DMS114 treated with DMSO at 0.1 percent for 48 hours (cell line): ENCODE measurements around the gene ADAM30.

ENCODE experiments used
- DNase-seq: peaks from one replicate; lab custom pipeline; 2025; ENCODE audit not compliant: unreplicated experiment; lab: John Stamatoyannopoulos, UW

ADAM30 gene

GRCh38 chr1:119896303-119896702 lies at the start of gene ADAM30:
Gene ADAM30, minus strand, starts transcription at chr1:119896515. Its CDS starts 179 bp downstream, at chr1:119896336.
- DNase-seq = no peak

- no peak for DNase-seq
Measured at GRCh38 chr1:119943216-119943615, 46.9 kb upstream of the ADAM30 start.

GRCh38 chr1:119941392-119941791 lies 45.1 kb upstream of the ADAM30 start:
- DNase-seq = no peak

DNA sequence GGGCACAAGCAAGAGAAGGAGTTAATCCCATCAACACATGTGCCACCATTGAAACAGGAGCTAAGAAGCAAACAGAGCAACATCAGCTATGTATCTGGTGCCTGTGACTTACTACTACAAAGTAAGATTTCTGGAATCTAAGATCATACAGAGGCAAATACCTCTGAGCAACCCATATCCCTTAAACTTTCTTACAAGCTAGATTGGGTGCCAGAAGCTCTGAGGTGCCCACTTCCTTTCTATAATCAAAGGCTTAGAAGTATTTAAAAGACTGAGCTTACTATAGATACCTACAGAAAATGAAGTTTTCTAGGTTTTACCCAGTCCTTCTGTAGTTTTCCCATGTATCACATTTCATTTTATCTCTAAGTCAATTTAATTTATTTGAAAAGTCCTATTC lies 44.4 kb upstream of the ADAM30 start:
- DNase-seq = no peak

DNA sequence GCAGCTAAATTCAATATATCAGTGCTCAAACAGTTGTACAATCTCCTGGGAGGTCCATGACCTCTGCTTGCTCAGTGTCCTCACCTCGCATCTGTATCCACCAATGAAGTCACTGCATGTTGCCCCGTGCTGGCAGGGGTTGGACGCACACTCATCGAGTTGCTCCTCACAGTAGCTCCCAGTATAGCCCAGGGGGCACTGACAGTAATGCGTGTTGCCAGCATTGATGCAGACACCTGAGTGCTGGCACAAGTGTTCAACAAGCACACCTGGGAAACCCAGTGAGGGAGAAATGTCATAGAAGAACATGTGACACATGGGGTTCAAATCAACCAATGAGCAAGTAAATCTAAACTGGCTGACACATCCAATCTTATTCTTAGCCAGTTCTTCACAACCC lies 40.9 kb upstream of the ADAM30 start:
- no peak for DNase-seq

DNA sequence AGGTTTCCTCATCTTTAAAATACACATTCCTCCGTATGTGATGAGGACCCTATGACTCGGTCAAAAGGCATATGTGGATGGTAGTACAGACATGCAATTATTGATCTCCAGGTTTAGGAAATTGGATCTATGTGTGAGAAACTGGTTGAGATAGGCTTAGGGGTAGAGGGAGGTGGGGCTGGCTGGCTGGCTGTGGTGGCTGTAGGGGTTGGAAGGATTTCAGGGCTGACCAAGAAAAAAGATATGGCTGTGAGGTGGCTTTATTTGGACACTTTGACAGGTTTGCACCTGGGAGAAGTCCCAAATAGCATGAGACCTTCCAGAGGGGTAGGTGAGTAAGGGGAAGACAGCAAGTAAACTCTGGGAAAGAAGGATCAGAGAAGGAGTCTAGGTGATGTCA lies 39.6 kb upstream of the ADAM30 start:
- no peak for DNase-seq

- no peak for DNase-seq
Measured at GRCh38 chr1:119935373-119935772, 39.1 kb upstream of the ADAM30 start.

- no peak for DNase-seq
Measured at GRCh38 chr1:119933397-119933796, 37.1 kb upstream of the ADAM30 start.

DNA sequence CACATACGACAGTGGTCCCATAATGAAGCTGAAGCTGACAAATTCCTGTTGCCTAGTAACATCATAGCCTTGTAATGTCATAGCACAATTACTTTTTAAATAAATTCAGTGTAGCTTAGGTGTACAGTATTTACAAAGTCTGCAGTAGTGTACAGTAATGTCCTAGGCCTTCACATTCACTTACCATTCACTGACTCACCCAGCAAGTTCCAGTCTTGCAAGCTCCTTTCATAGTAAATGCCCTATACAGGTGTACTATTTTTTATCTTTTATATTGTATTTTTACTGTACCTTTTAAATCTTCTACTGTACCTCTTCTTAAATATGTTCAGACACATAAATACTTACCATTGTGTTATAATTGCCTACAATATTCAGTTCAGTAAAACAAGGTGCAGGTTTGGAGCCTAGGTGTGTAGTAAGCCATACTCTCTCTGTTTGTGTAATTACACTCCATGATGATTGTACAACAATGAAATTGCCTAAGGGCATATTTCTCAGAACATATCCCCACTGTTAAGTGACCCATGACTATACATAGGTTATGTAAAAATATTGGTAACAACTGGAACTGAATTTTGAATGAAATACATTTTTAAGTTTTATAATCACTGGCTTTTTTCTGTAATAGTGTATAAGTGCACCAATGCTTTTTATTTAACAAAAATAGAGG lies 33.5 kb upstream of the ADAM30 start:
- DNase-seq = no peak

DNA sequence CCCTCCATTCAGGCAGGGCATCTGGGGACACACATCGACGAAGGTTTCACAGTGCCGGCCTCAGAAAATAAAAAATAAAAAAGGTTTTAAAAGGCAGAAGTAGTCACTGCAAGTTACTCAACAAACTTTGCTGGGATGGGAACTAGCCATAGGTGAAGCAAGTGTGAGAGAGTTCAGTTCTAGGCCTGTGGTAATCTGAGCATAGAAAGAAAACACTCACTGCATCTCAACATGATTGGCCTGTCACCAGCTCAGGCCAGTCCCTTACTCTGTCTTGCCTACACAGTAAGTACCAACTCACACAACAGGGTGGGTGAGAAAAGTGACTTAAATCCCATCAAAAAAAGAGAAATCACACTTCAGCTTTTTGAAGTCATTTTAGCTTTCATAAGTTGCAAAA lies 30.2 kb upstream of the ADAM30 start:
- DNase-seq = no peak

GRCh38 chr1:119924948-119925898 lies 28.9 kb upstream of the ADAM30 start:
- no peak for DNase-seq

DNA sequence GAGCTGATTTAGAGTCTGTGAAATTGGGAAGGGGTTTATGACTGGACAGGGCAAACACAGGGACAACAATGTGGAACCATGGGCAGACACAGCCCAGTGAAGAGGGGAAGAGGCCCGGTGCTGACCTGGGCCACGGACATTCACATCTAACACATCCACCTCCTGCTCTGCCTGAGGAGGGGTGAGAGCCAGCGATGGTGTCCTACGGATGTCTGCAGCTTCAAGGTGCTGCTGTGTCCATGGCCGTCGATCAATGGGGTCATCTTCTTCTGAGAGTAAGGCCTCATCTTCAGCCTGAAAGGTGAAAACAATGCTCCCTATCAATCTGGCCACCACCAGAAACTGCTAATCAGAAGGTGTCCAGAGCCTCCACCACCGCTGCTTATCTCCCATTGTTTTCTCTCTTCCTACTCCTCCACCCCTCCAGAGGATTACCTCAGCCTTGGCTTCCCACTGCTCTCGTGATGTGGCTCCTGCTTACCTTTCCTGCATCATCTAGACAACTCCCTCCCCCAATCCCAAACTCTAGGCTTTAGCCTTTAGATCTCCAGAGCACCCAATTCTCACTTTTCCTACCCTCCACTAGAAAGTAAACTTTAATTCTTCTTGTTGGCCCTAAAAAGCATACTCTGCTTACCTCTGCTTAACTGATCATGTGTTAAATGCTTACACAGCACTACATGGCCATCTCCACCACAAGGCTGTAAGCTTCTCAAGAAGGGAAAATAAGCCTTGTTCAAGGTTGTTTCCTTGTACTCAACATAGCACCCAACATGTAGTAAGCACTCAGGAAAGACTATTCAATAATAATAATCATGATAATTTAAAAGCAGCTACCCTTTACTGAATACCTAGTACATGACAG lies 24.0 kb upstream of the ADAM30 start:
- no peak for DNase-seq

GRCh38 chr1:119919241-119919640 lies 22.9 kb upstream of the ADAM30 start:
- no peak for DNase-seq

- no peak for DNase-seq
Measured at GRCh38 chr1:119918301-119918700, 22.0 kb upstream of the ADAM30 start.

DNA sequence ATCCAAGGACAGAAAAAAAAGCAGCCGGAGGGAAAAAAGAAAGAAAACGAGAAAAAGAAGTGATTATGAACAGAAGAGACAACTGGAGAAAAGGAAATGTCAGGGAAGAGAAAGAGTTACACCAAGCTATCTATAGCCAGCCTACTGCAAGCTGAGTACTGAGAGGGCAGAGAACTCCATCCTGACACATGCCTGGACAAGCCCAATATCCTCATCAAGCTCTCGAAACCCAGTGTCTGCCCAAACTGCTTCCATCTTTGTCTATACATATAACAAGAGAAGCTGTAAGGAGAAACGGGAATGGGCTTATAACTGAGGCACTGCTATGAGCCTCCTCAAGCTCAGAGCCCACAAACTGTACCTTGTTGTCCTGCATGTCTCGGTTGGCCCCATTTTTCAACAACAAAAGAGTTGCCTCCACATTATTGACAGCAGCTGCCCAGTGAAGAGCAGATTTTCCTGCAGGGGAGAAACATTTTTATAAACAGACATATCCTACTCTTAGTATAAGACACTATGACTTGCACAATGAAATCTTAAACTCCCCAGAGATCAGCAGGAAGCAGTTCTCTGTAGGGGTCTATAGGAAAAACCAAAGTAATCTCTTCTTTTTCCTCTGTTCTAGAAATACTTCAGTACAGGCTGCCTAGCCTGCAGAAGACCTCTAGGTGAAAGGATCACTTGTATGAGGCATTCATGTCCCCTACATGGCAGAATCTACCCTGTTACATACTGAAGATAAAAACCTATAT lies 21.2 kb upstream of the ADAM30 start:
- DNase-seq = no peak

DNA sequence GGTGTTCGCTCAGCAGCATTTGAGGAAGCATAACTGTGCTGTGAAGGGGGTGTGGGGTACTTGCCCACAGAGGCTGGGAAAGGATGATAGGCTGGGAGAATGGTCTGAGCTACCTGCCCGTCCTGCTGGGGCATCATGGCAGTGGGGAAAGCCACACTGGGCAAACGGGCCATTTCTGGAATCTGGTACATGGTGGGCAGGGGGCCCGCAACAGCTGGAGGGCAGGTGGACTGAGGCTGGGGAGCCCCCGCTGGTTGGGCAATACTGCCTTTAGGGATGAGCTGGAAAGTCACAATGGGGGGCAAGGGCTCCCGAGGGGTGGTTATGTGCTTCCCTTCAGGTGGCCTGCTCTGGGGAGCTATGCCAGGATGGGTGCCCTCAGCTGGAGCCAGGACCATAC lies 19.2 kb upstream of the ADAM30 start:
- DNase-seq = no peak

- DNase-seq = no peak
Measured at GRCh38 chr1:119914071-119914470, 17.8 kb upstream of the ADAM30 start.

DNA sequence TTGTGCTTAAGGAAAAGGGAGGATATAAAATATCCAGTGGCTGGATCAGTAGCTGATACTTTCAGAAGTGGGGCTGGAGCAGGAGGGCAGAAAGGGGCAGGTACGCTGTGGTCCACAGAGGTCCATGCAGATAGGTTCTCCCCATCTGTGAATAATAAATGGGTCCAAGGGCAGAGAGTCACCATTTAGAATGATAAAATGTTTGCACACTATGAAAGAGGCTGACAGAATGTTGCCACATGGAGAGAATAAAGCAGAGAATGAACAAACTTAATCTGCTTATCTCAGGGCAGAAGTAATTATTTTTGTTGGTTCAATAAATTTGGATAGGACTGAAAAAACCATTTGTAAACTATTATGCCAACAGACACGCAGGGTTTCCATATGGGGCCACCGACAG lies 16.6 kb upstream of the ADAM30 start:
- DNase-seq = no peak

DNA sequence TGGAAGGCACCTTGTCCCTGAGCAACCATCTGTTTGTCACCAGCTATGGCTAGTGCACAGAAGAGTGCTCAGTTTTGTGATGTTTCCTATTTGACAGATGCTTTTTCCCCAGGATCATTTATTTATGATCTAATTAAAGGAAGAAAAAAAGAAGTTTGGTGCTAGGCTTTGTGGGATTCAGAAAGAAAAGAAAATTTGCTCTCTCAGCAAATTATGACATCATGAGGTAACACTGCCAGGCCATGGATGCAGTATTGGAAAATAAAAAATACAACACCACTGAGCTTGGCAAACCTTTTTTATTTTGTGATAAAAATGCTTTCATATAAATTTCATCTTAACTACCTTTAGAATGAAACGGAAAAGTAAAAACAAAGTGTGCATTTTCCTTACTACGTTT lies 15.5 kb upstream of the ADAM30 start:
- no peak for DNase-seq

DNA sequence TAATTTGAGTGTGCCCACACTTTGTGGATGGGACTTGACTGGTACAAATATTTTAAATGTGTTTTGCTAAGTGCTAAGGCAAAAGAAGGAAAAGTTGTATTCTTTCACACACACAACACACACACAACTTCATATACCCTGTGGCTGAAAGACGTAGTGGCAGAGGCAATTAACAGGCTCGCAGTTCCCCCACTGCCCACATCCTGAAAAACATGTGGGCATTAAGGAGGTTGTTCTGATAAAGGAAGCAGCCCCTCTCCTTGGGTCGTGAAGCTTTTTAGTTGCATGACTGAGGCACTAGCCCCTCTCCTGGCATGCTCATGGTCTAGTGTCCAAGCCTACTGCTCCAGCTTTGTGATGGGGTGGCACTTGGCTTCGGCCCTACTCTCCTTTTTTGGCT lies 14.3 kb upstream of the ADAM30 start:
- no peak for DNase-seq
